HG02973 (cell line): ENCODE results near the gene DENND1C.

Experiments used
- ATAC-seq: cut with Tn5 transposase; IDR thresholded peaks from one replicate; pipeline ENCODE4 v1.9.1; 2021; ENCODE audit warnings: moderate library complexity; ENCODE audit not compliant: unreplicated experiment

DENND1C gene

GRCh38 chr19:6479836-6480398, 1.7 kb downstream of the DENND1C start:
- no peak for ATAC-seq

GRCh38 chr19:6478815-6479214, 2.8 kb downstream of the DENND1C start:
- no peak for ATAC-seq

- no peak for ATAC-seq
These were observed 4.6 kb downstream of the DENND1C start for GRCh38 chr19:6476896-6477431.

GRCh38 chr19:6476155-6476895, 5.3 kb downstream of the DENND1C start:
- ATAC-seq = no peak

- no peak for ATAC-seq
These were observed 6.1 kb downstream of the DENND1C start for GRCh38 chr19:6475321-6476108.

- no peak for ATAC-seq
These were observed 7.9 kb downstream of the DENND1C start for GRCh38 chr19:6473647-6474046.

GRCh38 chr19:6472713-6473112, 8.9 kb downstream of the DENND1C start:
- no peak for ATAC-seq

GRCh38 chr19:6471076-6471475, 10.5 kb downstream of the DENND1C start:
- no peak for ATAC-seq

- no peak for ATAC-seq
These were observed 11.4 kb downstream of the DENND1C start for GRCh38 chr19:6470173-6470572.

- no peak for ATAC-seq
These were observed 14.2 kb downstream of the DENND1C start for GRCh38 chr19:6467384-6467783.

- ATAC-seq = no peak
These were observed 14.9 kb downstream of the DENND1C start for GRCh38 chr19:6466526-6467248.

GRCh38 chr19:6465663-6466062, 15.9 kb downstream of the DENND1C start:
- no peak for ATAC-seq

GRCh38 chr19:6465006-6465405, 16.6 kb downstream of the DENND1C start:
- no peak for ATAC-seq

GRCh38 chr19:6464070-6464873, 17.3 kb downstream of the DENND1C start, which contains the start of gene CRB3:
Gene CRB3 (plus strand): TSS chr19:6464271. CDS start chr19:6464702, 431 bp downstream.
- no peak for ATAC-seq

- peak; percentile 67 for ATAC-seq
These were observed 21.3 kb downstream of the DENND1C start for GRCh38 chr19:6460099-6460884.

- peak; percentile 34 for ATAC-seq
These were observed 22.1 kb downstream of the DENND1C start, which contains the start of gene SLC25A23 for GRCh38 chr19:6459262-6460098. Gene SLC25A23 (minus strand): TSS chr19:6459792. CDS start chr19:6459628, 164 bp downstream.

- no peak for ATAC-seq
These were observed 22.8 kb downstream of the DENND1C start for GRCh38 chr19:6458695-6459261.
